GM12891 (cell line): ENCODE data around the gene ETS2.

Experiments used
- PAX5 ChIP-seq: IDR thresholded peaks from 2 replicates; pipeline ENCODE4 v1.6.1; 2011; ENCODE audit warnings: low read length, moderate library complexity, mild to moderate bottlenecking; ENCODE audit not compliant: insufficient read depth, severe bottlenecking
- POLR2A ChIP-seq: IDR thresholded peaks from 2 replicates; pipeline ENCODE4 v1.6.1; 2011; ENCODE audit warnings: low read depth, low read length, control low read depth
- POLR2AphosphoS5 ChIP-seq: IDR thresholded peaks from 2 replicates; pipeline ENCODE4 v1.6.1; 2011; ENCODE audit warnings: low read depth, low read length, control low read depth
- POU2F2 ChIP-seq: IDR thresholded peaks from 2 replicates; pipeline ENCODE4 v1.6.1; 2011; ENCODE audit warnings: low read depth, mild to moderate bottlenecking, control low read depth, low read length, moderate library complexity
- SPI1 ChIP-seq: IDR thresholded peaks from 2 replicates; pipeline ENCODE4 v1.6.1; 2011; ENCODE audit warnings: low read depth, low read length, control low read depth
- TAF1 ChIP-seq: IDR thresholded peaks from 2 replicates; pipeline ENCODE4 v1.6.1; 2011; ENCODE audit warnings: low read depth, low read length, control low read depth

GRCh38 chr21:38841472-38841871, 35.7 kb downstream of the ETS2 start:
- no peak for TF ChIP-seq POLR2A
- no peak for TF ChIP-seq POLR2AphosphoS5
- no peak for TF ChIP-seq SPI1
- TF ChIP-seq TAF1, result no peak
- TF ChIP-seq PAX5, result no peak
- no peak for TF ChIP-seq POU2F2
